A673 (cell line): Measurements from ENCODE around the gene ZNF408. TPM values are rescaled to one million over a fixed set of nuclear protein-coding genes. Genes with fewer than 3 reads are reported as not detected.

ENCODE experiments used
- BruUV-seq: library from RNA; stranded (reverse); fragments of 400-500 nt; replicated peaks from 2 replicates; lab custom pipeline; 2021; lab: Mats Ljungman, UMichigan
- CTCF ChIA-PET: fragments of 300-600 bp; sonication (Branson Sonifier 250); formaldehyde crosslinking; loops from one replicate; lab custom pipeline; 2022; ENCODE audit warnings: antibody characterized with exemption; lab: Charles Lee
- POLR2A ChIA-PET: fragments of 300-600 bp; sonication (Branson Sonifier 250); formaldehyde crosslinking; loops from one replicate; lab custom pipeline; 2022; ENCODE audit warnings: antibody characterized with exemption; ENCODE audit not compliant: low non-redundant PET; lab: Charles Lee
- DNase-seq: peaks from one replicate; pipeline ENCODE4 v3.0.0-alpha.2; 2015; ENCODE audit warnings: low spot score
- H3K27ac ChIP-seq: fragments of 200-600 bp; sonication (generic); 2 replicates; pipeline ENCODE4 v1.5.1; 2016; ENCODE audit warnings: mixed run types, low read depth, mild to moderate bottlenecking, mixed read lengths, antibody characterized with exemption, low read length; ENCODE audit not compliant: poor library complexity, severe bottlenecking
- H3K27me3 ChIP-seq: fragments of 200-600 bp; sonication (generic); replicated peaks from 2 replicates; pipeline ENCODE4 v1.6.1; 2017; ENCODE audit warnings: mixed run types, low read depth, mild to moderate bottlenecking, mixed read lengths, antibody characterized with exemption, low read length; ENCODE audit not compliant: insufficient read depth, poor library complexity
- H3K36me3 ChIP-seq: fragments of 200-600 bp; sonication (generic); 2 replicates; pipeline ENCODE4 v1.6.1; 2016; ENCODE audit warnings: mixed run types, mild to moderate bottlenecking, mixed read lengths, antibody characterized with exemption, low read length; ENCODE audit not compliant: insufficient read depth, poor library complexity, severe bottlenecking
- H3K4me1 ChIP-seq: fragments of 200-600 bp; sonication (generic); 2 replicates; pipeline ENCODE4 v1.6.1; 2017; ENCODE audit warnings: mixed run types, mild to moderate bottlenecking, mixed read lengths, antibody characterized with exemption, low read length; ENCODE audit not compliant: insufficient read depth, poor library complexity, severe bottlenecking
- H3K4me3 ChIP-seq: fragments of 200-600 bp; sonication (generic); 2 replicates; pipeline ENCODE4 v1.5.1; 2016; ENCODE audit warnings: low read depth, mixed run types, mild to moderate bottlenecking, mixed read lengths, low read length; ENCODE audit not compliant: poor library complexity, severe bottlenecking
- H3K9me3 ChIP-seq: fragments of 200-600 bp; sonication (generic); 2 replicates; pipeline ENCODE4 v1.6.1; 2016; ENCODE audit warnings: mixed run types, low read depth, mild to moderate bottlenecking, mixed read lengths, antibody characterized with exemption, low read length; ENCODE audit not compliant: poor library complexity, severe bottlenecking
- CTCF ChIP-seq: fragments of 300-800, 200-600 bp; sonication (generic); conservative IDR thresholded peaks from 2 replicates; pipeline ENCODE4 v1.5.1; 2017; ENCODE audit warnings: low read depth, mild to moderate bottlenecking, antibody characterized with exemption, low read length, moderate library complexity, mixed read lengths
- EZH2 ChIP-seq: fragments of 200-600 bp; sonication (generic); IDR thresholded peaks from 2 replicates; pipeline ENCODE4 v1.6.1; 2017; ENCODE audit warnings: borderline replicate concordance, low read depth, mild to moderate bottlenecking, mixed read lengths, antibody characterized with exemption, low read length; ENCODE audit not compliant: poor library complexity, severe bottlenecking
- intact Hi-C: fragments of 100-400 bp; cut with micrococcal nuclease; formaldehyde crosslinking; loops from one replicate; pipeline ENCODE4 v1.10.0; 2022; ENCODE audit not compliant: unreplicated experiment
- total RNA-seq: library from RNA; stranded (reverse); gene quantifications from 2 replicates; pipeline ENCODE4 v1.2.3, GENCODE V29; 2021

Gene ZNF408
- total RNA-seq, 1 experiment from 2014 or later, result 40.1 TPM

- Histone ChIP-seq H3K36me3 (peaks cover 4% of the 10 kb centered on the region), H3K4me3 (no peak overlapping the region), H3K27me3 (no peaks in the 10 kb centered on the region), H3K9me3 (no peaks in the 10 kb centered on the region), H3K27ac (no peak overlapping the region), H3K4me1 (no peaks in the 10 kb centered on the region)
- CTCF ChIA-PET, result interaction anchor here (0.6 kb wide), 2 partner anchors 96 to 281 kb away, joined by 3 to 5 read pairs; no protein-coding TSS in a partner anchor
- TF ChIP-seq CTCF (no peak), EZH2 (no peak)
- no TSS peak for BruUV-seq
- DNase-seq, result no peak
- intact Hi-C loops, result no loop called here
- POLR2A ChIA-PET, result interaction anchor here (0.6 kb wide), 1 partner anchor 442 kb away, joined by 3 read pairs; no protein-coding TSS in a partner anchor
Measured at GRCh38 chr11:46686886-46687795, 13.7 kb upstream of the ZNF408 start.

- TF ChIP-seq EZH2 (no peak), CTCF (no peak)
- no peak overlapping the region for H3K4me3 ChIP-seq
- ChIA-PET POLR2A (no interaction called here), CTCF (interaction anchor here (0.5 kb wide), 1 partner anchor 677 kb away, joined by 3 read pairs; no protein-coding TSS in a partner anchor)
- H3K36me3 ChIP-seq, result peaks cover 23% of the 10 kb centered on the region
- no peak for DNase-seq
- no peak overlapping the region for H3K27ac ChIP-seq
- intact Hi-C loops, result no loop called here
- H3K27me3 ChIP-seq, result no peaks in the 10 kb centered on the region
- no TSS peak for BruUV-seq
- no peaks in the 10 kb centered on the region for H3K9me3 ChIP-seq
- no peaks in the 10 kb centered on the region for H3K4me1 ChIP-seq
Measured at GRCh38 chr11:46690702-46691101, 10.1 kb upstream of the ZNF408 start.

- intact Hi-C loops, result no loop called here
- Histone ChIP-seq H3K9me3 (no peaks in the 10 kb centered on the region), H3K4me3 (no peak overlapping the region), H3K27ac (no peak overlapping the region), H3K4me1 (no peaks in the 10 kb centered on the region), H3K36me3 (peaks cover 26% of the 10 kb centered on the region), H3K27me3 (no peaks in the 10 kb centered on the region)
- BruUV-seq, result no TSS peak
- TF ChIP-seq EZH2, result no peak
- TF ChIP-seq CTCF, result no peak
- CTCF ChIA-PET, result no interaction called here
- POLR2A ChIA-PET, result no interaction called here
- no peak for DNase-seq
Measured at GRCh38 chr11:46692450-46692849, 8.4 kb upstream of the ZNF408 start.
